ENCODE measurements around the gene RHOT2.

Gene RHOT2

GRCh38 chr16:694863-695354 lies 27.0 kb downstream of the RHOT2 start:
- no peaks in the 10 kb centered on the region for H3K36me3 ChIP-seq (replicated peaks)
- TF ChIP-seq CTCF (IDR thresholded peaks at IDR 0.05; ENCODE audit: low read depth, low read length, missing control alignments), result no peak
- in situ Hi-C loops (cut with HindIII; ENCODE audit: low pct_ligation_motif_present, low sequenced_read_pairs), result no loop called here
- no peak overlapping the region for H3K4me3 ChIP-seq (ENCODE audit: low read depth, low read length)
- peaks cover 33% of the 10 kb centered on the region for H3K27me3 ChIP-seq (replicated peaks)
- H3K27ac ChIP-seq, result no peak overlapping the region
- no peak for DNase-seq

DNA sequence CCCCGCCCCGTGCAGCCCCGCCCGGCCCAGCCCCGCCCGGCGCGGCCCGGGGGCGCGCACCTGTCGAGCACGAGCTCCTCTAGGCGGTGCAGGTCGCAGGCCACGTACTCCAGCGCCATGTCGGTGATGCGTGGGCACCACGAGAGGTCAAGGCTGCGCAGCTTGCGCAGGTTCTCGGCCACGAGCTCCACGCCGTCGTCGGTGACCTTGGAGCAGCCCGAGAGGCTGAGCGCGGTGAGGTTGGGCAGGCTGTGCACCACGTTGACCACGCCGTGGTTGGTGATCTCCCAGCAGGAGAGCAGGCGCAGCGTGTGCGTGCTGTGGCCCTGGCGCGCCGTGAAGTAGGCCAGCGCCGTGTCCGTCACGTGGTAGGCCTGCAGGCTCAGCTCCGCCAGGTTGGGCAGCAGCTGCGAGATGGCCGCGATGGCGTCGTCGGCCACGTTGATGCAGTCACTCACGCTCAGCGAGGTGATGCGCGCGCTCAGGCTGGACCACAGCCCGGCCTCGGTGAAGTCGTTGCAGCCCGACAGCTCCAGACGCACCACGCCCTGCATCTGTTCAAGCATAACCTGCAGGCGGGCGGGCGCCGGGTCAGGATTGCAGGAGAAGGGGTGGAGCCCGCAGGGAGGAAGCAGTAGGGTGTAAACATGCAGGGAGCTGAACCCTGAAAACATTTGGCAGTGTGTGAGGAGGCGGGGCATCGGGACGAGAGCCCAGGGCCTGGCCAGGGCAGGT lies 27.6 kb downstream of the RHOT2 start:
- no peak overlapping the region for H3K27ac ChIP-seq
- in situ Hi-C loops (cut with HindIII; ENCODE audit: low pct_ligation_motif_present, low sequenced_read_pairs), result no loop called here
- peaks cover 40% of the 10 kb centered on the region for H3K27me3 ChIP-seq (replicated peaks)
- no peak for DNase-seq
- H3K4me3 ChIP-seq (ENCODE audit: low read depth, low read length), result no peak overlapping the region
- no peaks in the 10 kb centered on the region for H3K36me3 ChIP-seq (replicated peaks)
- TF ChIP-seq CTCF (IDR thresholded peaks at IDR 0.05; ENCODE audit: low read depth, low read length, missing control alignments), result no peak

GRCh38 chr16:698911-699671 lies 31.2 kb downstream of the RHOT2 start:
- TF ChIP-seq CTCF (IDR thresholded peaks at IDR 0.05; ENCODE audit: low read depth, low read length, missing control alignments), result no peak
- H3K27ac ChIP-seq, result no peak overlapping the region
- no peaks in the 10 kb centered on the region for H3K36me3 ChIP-seq (replicated peaks)
- H3K27me3 ChIP-seq (replicated peaks), result peaks cover 65% of the 10 kb centered on the region
- no peak overlapping the region for H3K4me3 ChIP-seq (ENCODE audit: low read depth, low read length)
- DNase-seq, result no peak
- in situ Hi-C loops (cut with HindIII; ENCODE audit: low pct_ligation_motif_present, low sequenced_read_pairs), result no loop called here

- DNase-seq, result no peak
- TF ChIP-seq CTCF (IDR thresholded peaks at IDR 0.05; ENCODE audit: low read depth, low read length, missing control alignments), result no peak
- Histone ChIP-seq H3K36me3 (replicated peaks) (no peaks in the 10 kb centered on the region), H3K27me3 (replicated peaks) (peaks cover 62% of the 10 kb centered on the region), H3K4me3 (ENCODE audit: low read depth, low read length) (no peak overlapping the region), H3K27ac (no peak overlapping the region)
- in situ Hi-C loops (cut with HindIII; ENCODE audit: low pct_ligation_motif_present, low sequenced_read_pairs), result loop anchor here (25.0 kb wide), 1 partner anchor 286 kb away; the partner anchor contains the start of gene SOX8
These were observed 33.0 kb downstream of the RHOT2 start for GRCh38 chr16:700684-701584.

GRCh38 chr16:702341-702740 lies 34.4 kb downstream of the RHOT2 start:
- in situ Hi-C loops (cut with HindIII; ENCODE audit: low pct_ligation_motif_present, low sequenced_read_pairs), result loop anchor here (25.0 kb wide), 1 partner anchor 285 kb away; the partner anchor contains the start of gene SOX8
- no peak for DNase-seq

More at GRCh38 chr16:702341-702740, 34.4 kb downstream of the RHOT2 start:
- H3K27me3 ChIP-seq (replicated peaks), result peaks cover 71% of the 10 kb centered on the region
- no peaks in the 10 kb centered on the region for H3K36me3 ChIP-seq (replicated peaks)
- TF ChIP-seq CTCF (IDR thresholded peaks at IDR 0.05; ENCODE audit: low read depth, low read length, missing control alignments), result no peak
- no peak overlapping the region for H3K27ac ChIP-seq
- no peak overlapping the region for H3K4me3 ChIP-seq (ENCODE audit: low read depth, low read length)

Data from brain microvascular endothelial cell (primary cell).